ENCODE measurements around the gene INSIG2.

INSIG2 gene

DNA sequence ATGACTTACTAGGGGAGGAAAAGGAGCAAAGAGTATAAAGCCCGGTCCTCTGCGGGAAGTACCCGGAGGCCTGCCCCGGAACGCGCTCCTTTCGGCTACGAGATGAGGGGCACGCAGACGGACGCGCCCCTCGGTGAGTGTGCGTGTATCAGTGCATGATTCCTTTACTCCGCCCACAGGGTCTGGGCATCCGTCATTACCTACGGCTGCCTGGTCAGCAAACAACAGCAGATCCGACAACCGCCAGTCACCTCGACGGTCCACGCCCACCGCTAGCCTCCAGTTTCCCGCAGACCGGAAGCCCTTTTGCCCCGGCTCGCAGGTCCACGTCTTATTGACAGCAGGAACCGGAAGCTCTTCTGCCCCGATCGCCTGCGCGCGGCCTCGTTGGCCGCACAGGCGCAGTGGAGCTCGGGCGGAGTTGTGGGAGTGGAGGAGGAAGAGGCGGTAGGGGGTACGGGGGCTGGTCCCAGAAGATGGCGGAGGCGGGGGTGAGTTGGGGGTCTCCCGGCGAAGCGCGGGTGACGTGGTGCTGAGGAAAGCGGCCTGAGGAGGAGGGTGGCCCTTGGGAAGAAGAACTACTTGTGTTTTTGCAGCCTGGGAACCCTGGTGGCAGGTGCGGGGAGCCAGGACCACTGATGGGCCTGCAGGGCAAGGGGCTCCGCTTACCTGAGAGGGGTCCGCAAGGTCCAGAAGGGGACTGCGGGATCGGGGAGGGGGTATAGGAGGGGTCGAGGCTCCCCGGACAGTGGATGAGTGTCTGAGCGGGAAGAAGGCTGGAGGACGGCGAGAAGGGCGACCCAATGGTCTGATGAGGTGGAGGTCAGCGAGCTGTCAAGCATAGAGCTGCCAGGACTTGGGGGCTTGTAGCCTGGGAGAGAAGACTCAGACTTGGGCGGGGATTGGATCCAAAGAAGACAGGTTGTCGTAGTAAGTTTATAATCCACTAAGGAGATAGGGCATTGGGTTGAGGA, at the start of gene INSIG2:
INSIG2 (plus strand) TSS at position 421 of the 974 bp plus-strand sequence. CDS start 8,086 bp downstream, outside the sequence.
- Histone ChIP-seq H3K9ac (ENCODE audit: low read length) (peak within 1 kb of the TSS; percentile 92), H3K4me1 (ENCODE audit: insufficient read depth, low read length, severe bottlenecking) (peaks cover 25% of the 10 kb centered on the region), H3K79me2 (ENCODE audit: insufficient read depth, low read length) (peaks cover 11% of the 10 kb centered on the region; the same call in 1 of the 2 replicates), H3K9me3 (ENCODE audit: low read length) (no peaks in the 10 kb centered on the region), H3K27ac (ENCODE audit: low read depth, low read length, poor library complexity, severe bottlenecking) (no peak within 1 kb of the TSS), H3K9me2 (ENCODE audit: low read depth, low read length) (no peaks in the 10 kb centered on the region), H2AFZ (ENCODE audit: low read length) (peak within 1 kb of the TSS; percentile 99), H3K27me3 (ENCODE audit: insufficient read depth, low read length) (peaks cover 8% of the 10 kb centered on the region; the same call in 1 of the 2 replicates), H4K20me1 (ENCODE audit: insufficient read depth, low read length) (no peaks in the 10 kb centered on the region), H3K4me2 (ENCODE audit: low read length) (peak within 1 kb of the TSS; percentile 87), H3K4me3 (ENCODE audit: low read depth, low read length, poor library complexity, severe bottlenecking) (peak within 1 kb of the TSS; percentile 99), H3K36me3 (ENCODE audit: insufficient read depth, low read length) (no peaks in the 10 kb centered on the region), H3F3A (ENCODE audit: insufficient read depth, low read length) (no peaks in the 10 kb centered on the region)
- TF ChIP-seq, protein P1, sequence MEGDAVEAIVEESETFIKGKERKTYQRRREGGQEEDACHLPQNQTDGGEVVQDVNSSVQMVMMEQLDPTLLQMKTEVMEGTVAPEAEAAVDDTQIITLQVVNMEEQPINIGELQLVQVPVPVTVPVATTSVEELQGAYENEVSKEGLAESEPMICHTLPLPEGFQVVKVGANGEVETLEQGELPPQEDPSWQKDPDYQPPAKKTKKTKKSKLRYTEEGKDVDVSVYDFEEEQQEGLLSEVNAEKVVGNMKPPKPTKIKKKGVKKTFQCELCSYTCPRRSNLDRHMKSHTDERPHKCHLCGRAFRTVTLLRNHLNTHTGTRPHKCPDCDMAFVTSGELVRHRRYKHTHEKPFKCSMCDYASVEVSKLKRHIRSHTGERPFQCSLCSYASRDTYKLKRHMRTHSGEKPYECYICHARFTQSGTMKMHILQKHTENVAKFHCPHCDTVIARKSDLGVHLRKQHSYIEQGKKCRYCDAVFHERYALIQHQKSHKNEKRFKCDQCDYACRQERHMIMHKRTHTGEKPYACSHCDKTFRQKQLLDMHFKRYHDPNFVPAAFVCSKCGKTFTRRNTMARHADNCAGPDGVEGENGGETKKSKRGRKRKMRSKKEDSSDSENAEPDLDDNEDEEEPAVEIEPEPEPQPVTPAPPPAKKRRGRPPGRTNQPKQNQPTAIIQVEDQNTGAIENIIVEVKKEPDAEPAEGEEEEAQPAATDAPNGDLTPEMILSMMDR (IDR thresholded peaks at IDR 0.05; ENCODE audit: low read length), result no peak
- no peak for TF ChIP-seq EZH2 (IDR thresholded peaks at IDR 0.05; ENCODE audit: borderline replicate concordance, low read length)

DNA sequence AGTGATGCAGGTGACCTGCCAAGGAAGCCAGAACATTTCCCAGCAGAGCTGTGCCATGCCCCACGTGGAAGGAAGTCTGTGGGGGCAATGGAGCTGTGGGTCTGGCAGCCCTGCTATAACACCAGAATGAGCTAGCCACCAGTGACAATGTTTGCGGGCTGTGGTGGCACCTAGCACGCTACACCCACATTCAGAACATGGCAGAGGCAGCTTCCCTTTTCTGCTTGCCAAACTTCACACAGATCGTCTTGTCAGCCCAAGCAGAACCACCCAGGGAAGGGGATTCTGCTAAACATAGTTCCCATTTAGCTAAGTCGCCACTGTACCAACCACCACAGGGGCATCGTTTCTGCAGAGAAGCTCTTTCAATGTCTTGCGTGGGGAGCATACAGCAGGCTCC, 47.4 kb upstream of the INSIG2 start:
- Histone ChIP-seq H3K9me2 (ENCODE audit: low read depth, low read length) (no peaks in the 10 kb centered on the region), H3F3A (ENCODE audit: insufficient read depth, low read length) (no peaks in the 10 kb centered on the region), H3K4me2 (ENCODE audit: low read length) (no peak overlapping the region), H3K27ac (ENCODE audit: low read depth, low read length, poor library complexity, severe bottlenecking) (no peak overlapping the region), H3K4me1 (ENCODE audit: insufficient read depth, low read length, severe bottlenecking) (no peaks in the 10 kb centered on the region), H2AFZ (ENCODE audit: low read length) (no peak overlapping the region), H3K9me3 (ENCODE audit: low read length) (no peaks in the 10 kb centered on the region), H3K79me2 (ENCODE audit: insufficient read depth, low read length) (no peaks in the 10 kb centered on the region), H3K9ac (ENCODE audit: low read length) (no peak overlapping the region), H3K36me3 (ENCODE audit: insufficient read depth, low read length) (no peaks in the 10 kb centered on the region), H3K4me3 (ENCODE audit: low read depth, low read length, poor library complexity, severe bottlenecking) (no peak overlapping the region), H4K20me1 (ENCODE audit: insufficient read depth, low read length) (no peaks in the 10 kb centered on the region), H3K27me3 (ENCODE audit: insufficient read depth, low read length) (no peaks in the 10 kb centered on the region; the same call in 1 of the 2 replicates)
- TF ChIP-seq, protein P1 (IDR thresholded peaks at IDR 0.05; ENCODE audit: low read length), result no peak
- no peak for TF ChIP-seq EZH2 (IDR thresholded peaks at IDR 0.05; ENCODE audit: borderline replicate concordance, low read length)

DNA sequence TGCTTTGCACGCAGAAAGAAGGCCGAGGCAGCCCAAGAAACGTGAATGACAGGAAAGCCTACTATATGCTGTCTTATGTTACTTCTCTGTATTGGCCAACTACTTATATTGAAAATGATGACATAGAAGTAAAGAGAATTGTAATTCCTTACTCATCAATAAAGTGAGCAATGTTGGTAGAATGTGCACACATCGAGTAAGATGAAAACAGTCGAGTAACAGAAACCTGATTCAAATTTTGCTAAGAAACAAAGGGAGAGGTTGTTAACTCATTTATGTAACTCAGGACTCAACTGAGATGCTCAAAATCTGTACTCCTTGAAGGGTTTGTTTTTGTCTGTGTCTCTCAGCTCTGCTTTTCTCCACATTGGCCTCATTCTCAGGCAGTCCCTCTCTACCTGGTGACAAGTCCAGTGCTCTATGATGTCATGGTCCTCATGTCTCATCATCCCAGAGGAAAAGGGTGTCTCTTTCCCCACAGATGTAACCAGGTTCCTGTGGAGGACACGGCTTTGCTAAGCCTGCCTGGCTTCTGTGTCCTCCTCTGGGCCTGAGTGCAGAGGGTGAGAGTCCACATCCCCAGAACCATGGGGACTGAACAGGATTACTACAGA, 44.1 kb upstream of the INSIG2 start:
- H3K27me3 ChIP-seq (ENCODE audit: insufficient read depth, low read length), result no peaks in the 10 kb centered on the region; the same call in 1 of the 2 replicates
- TF ChIP-seq, protein P1 (IDR thresholded peaks at IDR 0.05; ENCODE audit: low read length), result no peak
- TF ChIP-seq EZH2 (IDR thresholded peaks at IDR 0.05; ENCODE audit: borderline replicate concordance, low read length), result no peak
- H3K9me3 ChIP-seq (ENCODE audit: low read length), result no peaks in the 10 kb centered on the region
- H3K36me3 ChIP-seq (ENCODE audit: insufficient read depth, low read length), result no peaks in the 10 kb centered on the region
- no peaks in the 10 kb centered on the region for H4K20me1 ChIP-seq (ENCODE audit: insufficient read depth, low read length)
- H3K4me3 ChIP-seq (ENCODE audit: low read depth, low read length, poor library complexity, severe bottlenecking), result no peak overlapping the region
- H3F3A ChIP-seq (ENCODE audit: insufficient read depth, low read length), result no peaks in the 10 kb centered on the region
- no peaks in the 10 kb centered on the region for H3K79me2 ChIP-seq (ENCODE audit: insufficient read depth, low read length)
- H3K9me2 ChIP-seq (ENCODE audit: low read depth, low read length), result no peaks in the 10 kb centered on the region
- H2AFZ ChIP-seq (ENCODE audit: low read length), result no peak overlapping the region
- no peak overlapping the region for H3K27ac ChIP-seq (ENCODE audit: low read depth, low read length, poor library complexity, severe bottlenecking)
- no peak overlapping the region for H3K9ac ChIP-seq (ENCODE audit: low read length)
- peaks cover 12% of the 10 kb centered on the region for H3K4me1 ChIP-seq (ENCODE audit: insufficient read depth, low read length, severe bottlenecking)
- H3K4me2 ChIP-seq (ENCODE audit: low read length), result no peak overlapping the region
